Measurements from ENCODE around the gene OR6Y1. TPM values are rescaled to one million over a fixed set of nuclear protein-coding genes. Genes with fewer than 3 reads are reported as not detected.

OR6Y1 gene
- total and polyA plus RNA-seq, 2 donors (not counting 1 experiment from before 2014, with no cell fraction given): not detected

DNA sequence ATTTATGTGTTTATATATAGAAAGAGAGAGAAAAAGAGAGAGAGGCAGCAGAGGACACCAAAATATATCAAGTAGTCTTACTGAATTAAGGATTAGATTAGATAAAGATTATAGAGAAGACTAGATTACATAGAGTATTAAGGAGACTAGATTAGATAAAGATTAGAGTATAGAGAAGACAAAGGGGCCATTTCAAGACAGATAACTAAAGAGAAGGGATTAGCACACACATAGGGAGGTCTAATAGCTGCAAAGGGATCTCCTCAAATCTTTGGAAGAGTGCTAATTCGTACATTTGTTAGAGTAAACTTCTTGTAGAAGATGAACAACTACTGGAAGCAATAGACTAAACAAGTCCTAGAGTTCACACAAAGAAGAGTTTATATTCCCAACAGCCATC, 34.2 kb downstream of the OR6Y1 start:
- ATAC-seq (ENCODE audit: low read depth) (no peak), DNase-seq (no peak)
- Histone ChIP-seq H3K4me2 (replicated peaks; ENCODE audit: low read depth, low read length, poor library complexity, severe bottlenecking) (no peak overlapping the region), H3K9me3 (ENCODE audit: control extremely low read depth in 1 of 3, control insufficient read depth in 2 of 3, insufficient read depth in 1 of 3, low read length in 2 of 3) (no peaks in the 10 kb centered on the region), H3K27me3 (replicated peaks in 1 of 4; ENCODE audit: control extremely low read depth in 1 of 4, control insufficient read depth in 3 of 4, insufficient read depth in 4 of 4, low read length in 3 of 4) (peaks cover 0 to 9% (median 8%) of the 10 kb centered on the region in 4 experiments), H3K4me3 (ENCODE audit: control extremely low read depth in 1 of 5, extremely low read depth in 1 of 5, insufficient read depth in 1 of 5, low read depth in 2 of 5, low read length in 4 of 5) (no peak overlapping the region), H4K20me1 (ENCODE audit: control insufficient read depth, insufficient read depth, low read length, poor library complexity, severe bottlenecking) (no peaks in the 10 kb centered on the region), H3K4me1 (ENCODE audit: control insufficient read depth in 2 of 2, insufficient read depth in 2 of 2, low read length in 2 of 2) (no peaks in the 10 kb centered on the region), H2AFZ (ENCODE audit: insufficient read depth, low read depth, low read length, poor library complexity, severe bottlenecking) (no peak overlapping the region), H3K27ac (ENCODE audit: low read length in 2 of 2) (no peak overlapping the region), H3K79me2 (ENCODE audit: control insufficient read depth, insufficient read depth, low read length) (no peaks in the 10 kb centered on the region), H3K36me3 (replicated peaks in 1 of 2; ENCODE audit: control extremely low read depth in 1 of 2, control insufficient read depth in 1 of 2, extremely low read depth in 1 of 2, insufficient read depth in 2 of 2, low read length in 1 of 2) (no peaks in the 10 kb centered on the region), H3K9ac (ENCODE audit: low read length) (no peak overlapping the region)
- Mint-ChIP-seq H3K27me3 (peaks cover 32% of the 10 kb centered on the region), H3K4me3 (no peak overlapping the region), H3K27ac (no peak overlapping the region), H3K9me3 (ENCODE audit: insufficient read depth) (no peaks in the 10 kb centered on the region), H3K4me1 (no peaks in the 10 kb centered on the region)
- TF ChIP-seq EZH2 (IDR thresholded peaks at IDR 0.05; ENCODE audit: borderline replicate concordance, insufficient read depth, low read depth, low read length, poor library complexity, severe bottlenecking): no peak
- TF ChIP-seq, protein P1, sequence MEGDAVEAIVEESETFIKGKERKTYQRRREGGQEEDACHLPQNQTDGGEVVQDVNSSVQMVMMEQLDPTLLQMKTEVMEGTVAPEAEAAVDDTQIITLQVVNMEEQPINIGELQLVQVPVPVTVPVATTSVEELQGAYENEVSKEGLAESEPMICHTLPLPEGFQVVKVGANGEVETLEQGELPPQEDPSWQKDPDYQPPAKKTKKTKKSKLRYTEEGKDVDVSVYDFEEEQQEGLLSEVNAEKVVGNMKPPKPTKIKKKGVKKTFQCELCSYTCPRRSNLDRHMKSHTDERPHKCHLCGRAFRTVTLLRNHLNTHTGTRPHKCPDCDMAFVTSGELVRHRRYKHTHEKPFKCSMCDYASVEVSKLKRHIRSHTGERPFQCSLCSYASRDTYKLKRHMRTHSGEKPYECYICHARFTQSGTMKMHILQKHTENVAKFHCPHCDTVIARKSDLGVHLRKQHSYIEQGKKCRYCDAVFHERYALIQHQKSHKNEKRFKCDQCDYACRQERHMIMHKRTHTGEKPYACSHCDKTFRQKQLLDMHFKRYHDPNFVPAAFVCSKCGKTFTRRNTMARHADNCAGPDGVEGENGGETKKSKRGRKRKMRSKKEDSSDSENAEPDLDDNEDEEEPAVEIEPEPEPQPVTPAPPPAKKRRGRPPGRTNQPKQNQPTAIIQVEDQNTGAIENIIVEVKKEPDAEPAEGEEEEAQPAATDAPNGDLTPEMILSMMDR (IDR thresholded peaks at IDR 0.05): no peak
- CTCF ChIA-PET: interaction anchor here (1.5 kb wide), 1 partner anchor 273 kb away, joined by 3 read pairs; no protein-coding TSS in a partner anchor
- intact Hi-C loops (cut with micrococcal nuclease): no loop called here
- POLR2A ChIA-PET: no interaction called here
- WGBS (ENCODE audit: insufficient coverage): no CpG with 5 or more reads among the region's 1 CpG

DNA sequence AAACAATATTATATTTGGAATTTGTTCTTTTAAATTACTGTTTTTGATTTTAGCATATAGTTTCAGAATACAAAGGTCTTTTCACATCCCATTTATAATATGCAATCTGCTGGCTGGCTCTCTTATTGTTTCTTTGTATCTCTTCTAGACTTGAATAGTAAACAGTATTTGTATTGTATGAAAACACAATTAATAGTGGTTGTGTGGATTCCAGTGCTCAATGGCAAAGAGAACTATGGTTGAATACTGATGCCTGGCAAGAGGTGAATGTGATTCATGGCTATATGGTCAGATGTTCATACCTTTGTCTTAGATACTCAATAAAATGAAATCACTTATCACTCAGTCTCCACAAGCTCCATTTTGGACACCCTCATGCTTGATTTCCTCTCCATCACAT, 37.2 kb downstream of the OR6Y1 start:
- no peaks in the 10 kb centered on the region for H3K9me3 Mint-ChIP-seq (ENCODE audit: insufficient read depth)
- no peaks in the 10 kb centered on the region for H3K9me3 ChIP-seq (ENCODE audit: control extremely low read depth in 1 of 3, control insufficient read depth in 2 of 3, insufficient read depth in 1 of 3, low read length in 2 of 3)
- H3K4me2 ChIP-seq (replicated peaks; ENCODE audit: low read depth, low read length, poor library complexity, severe bottlenecking): no peak overlapping the region
- H3K79me2 ChIP-seq (ENCODE audit: control insufficient read depth, insufficient read depth, low read length): no peaks in the 10 kb centered on the region
- no peak for DNase-seq
- peaks cover 25% of the 10 kb centered on the region for H3K27me3 Mint-ChIP-seq
- CTCF ChIA-PET: no interaction called here
- H3K27ac ChIP-seq (ENCODE audit: low read length in 2 of 2): no peak overlapping the region
- ATAC-seq (ENCODE audit: low read depth): no peak
- H3K4me1 Mint-ChIP-seq: no peaks in the 10 kb centered on the region
- no peaks in the 10 kb centered on the region for H4K20me1 ChIP-seq (ENCODE audit: control insufficient read depth, insufficient read depth, low read length, poor library complexity, severe bottlenecking)
- POLR2A ChIA-PET: no interaction called here
- no peak overlapping the region for H3K4me3 Mint-ChIP-seq
- H3K4me1 ChIP-seq (ENCODE audit: control insufficient read depth in 2 of 2, insufficient read depth in 2 of 2, low read length in 2 of 2): no peaks in the 10 kb centered on the region
- H3K27ac Mint-ChIP-seq: no peak overlapping the region
- intact Hi-C loops (cut with micrococcal nuclease): no loop called here
- peaks cover 0 to 9% (median 8%) of the 10 kb centered on the region in 4 experiments for H3K27me3 ChIP-seq (replicated peaks in 1 of 4; ENCODE audit: control extremely low read depth in 1 of 4, control insufficient read depth in 3 of 4, insufficient read depth in 4 of 4, low read length in 3 of 4)
- no peak overlapping the region for H3K9ac ChIP-seq (ENCODE audit: low read length)
- no peak overlapping the region for H2AFZ ChIP-seq (ENCODE audit: insufficient read depth, low read depth, low read length, poor library complexity, severe bottlenecking)
- H3K36me3 ChIP-seq (replicated peaks in 1 of 2; ENCODE audit: control extremely low read depth in 1 of 2, control insufficient read depth in 1 of 2, extremely low read depth in 1 of 2, insufficient read depth in 2 of 2, low read length in 1 of 2): no peaks in the 10 kb centered on the region
- no peak overlapping the region for H3K4me3 ChIP-seq (ENCODE audit: control extremely low read depth in 1 of 5, extremely low read depth in 1 of 5, insufficient read depth in 1 of 5, low read depth in 2 of 5, low read length in 4 of 5)
- no peak for TF ChIP-seq EZH2 (IDR thresholded peaks at IDR 0.05; ENCODE audit: borderline replicate concordance, insufficient read depth, low read depth, low read length, poor library complexity, severe bottlenecking)
- TF ChIP-seq, protein P1 (IDR thresholded peaks at IDR 0.05): no peak
